SK-N-MC (cell line): Measurements from ENCODE around the gene JUND.

ENCODE experiments used
- EZH2 ChIP-seq: fragments of 200-600 bp; sonication (generic); IDR thresholded peaks from one replicate; pipeline ENCODE4 v1.6.1; 2017; ENCODE audit warnings: antibody characterized with exemption
- FOXP2 ChIP-seq: optimal IDR thresholded peaks from 2 replicates; pipeline ENCODE3; 2011; ENCODE audit warnings: mild to moderate bottlenecking, moderate library complexity; ENCODE audit not compliant: insufficient read depth; ENCODE audit errors: extremely low read length, control extremely low read depth
- POLR2AphosphoS5 ChIP-seq: IDR thresholded peaks from 2 replicates; pipeline ENCODE4 v1.6.1; 2012; ENCODE audit warnings: mild to moderate bottlenecking, low read depth, low read length, borderline replicate concordance

DNA sequence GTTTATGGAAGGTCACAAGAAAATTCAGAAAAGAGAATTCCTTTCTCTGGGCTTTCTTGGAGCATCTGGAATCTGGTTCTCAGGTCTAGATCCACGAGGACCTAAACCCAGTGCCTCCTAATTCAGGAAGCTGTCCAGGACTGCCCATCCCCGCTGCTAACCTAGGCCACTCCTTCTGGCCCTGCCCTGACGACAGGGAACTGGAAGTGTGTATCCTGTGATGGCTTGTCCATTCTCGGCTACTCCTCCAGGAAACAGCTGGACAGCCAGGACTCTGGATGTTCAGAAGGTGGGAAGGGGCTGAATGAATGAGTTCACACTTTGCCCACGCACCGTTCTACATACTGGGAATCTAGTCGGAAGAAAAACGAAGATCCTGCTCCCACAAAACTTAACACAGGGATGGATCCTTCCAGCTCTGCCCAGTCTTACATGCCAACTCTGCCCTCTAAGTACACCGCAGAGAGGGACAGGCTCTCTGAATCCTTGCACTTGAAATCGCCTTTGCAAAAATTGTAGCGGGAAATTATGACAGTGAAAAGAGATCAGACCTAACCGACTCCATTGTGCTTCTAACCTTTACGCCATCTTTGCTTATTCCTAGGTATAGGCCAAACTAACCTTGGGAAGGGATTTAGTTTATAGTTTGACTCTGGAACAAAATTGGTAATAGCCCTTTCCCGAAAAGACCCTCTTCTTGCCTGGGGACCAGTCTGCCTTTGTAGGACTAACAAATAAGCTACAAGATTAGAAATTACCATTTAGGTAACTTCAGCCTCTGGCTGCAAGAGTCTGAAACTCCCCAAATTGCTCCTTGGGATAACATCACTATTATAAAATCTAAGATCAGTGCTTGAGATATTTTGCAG, 39.7 kb upstream of the JUND start:
- TF ChIP-seq POLR2AphosphoS5, result no peak
- no peak for TF ChIP-seq EZH2
- TF ChIP-seq FOXP2, result no peak
